ENCODE data around the gene SMAD3.

SMAD3 gene

DNA sequence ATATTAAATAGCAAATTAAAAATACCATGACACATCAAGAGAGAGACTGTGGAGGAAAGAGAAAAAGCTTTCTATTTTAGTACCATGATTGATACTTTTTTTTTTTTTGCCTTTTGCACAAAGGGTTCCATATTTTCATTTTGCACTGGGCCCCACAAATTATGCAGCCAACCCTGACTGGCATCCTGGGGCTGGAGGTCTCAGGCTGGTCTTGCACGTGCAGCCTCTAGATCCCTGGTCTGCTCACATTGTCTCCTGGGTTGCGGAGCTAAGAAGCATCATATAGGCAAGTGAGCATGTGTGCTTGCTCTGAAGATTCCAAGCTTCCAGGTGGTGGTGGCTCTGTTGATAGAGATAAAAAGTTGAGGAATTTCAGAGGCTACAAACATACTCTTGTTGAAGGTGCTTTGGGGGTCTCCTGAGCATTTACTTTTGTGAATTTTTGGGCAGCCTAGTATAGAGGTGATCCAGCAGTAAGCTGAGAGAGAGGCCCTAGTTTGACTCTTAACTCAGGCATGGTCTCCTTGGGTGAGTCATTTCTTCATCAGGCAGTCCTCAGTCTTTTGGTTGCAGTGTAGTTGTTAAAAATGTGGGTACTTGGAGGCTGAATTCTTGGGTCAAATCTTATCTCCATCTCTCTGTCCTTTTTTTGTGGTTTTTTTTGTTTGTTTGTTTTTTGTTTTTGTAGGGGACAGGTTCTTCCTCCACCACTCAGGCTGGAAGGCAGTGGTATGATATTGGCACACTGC lies 31.3 kb downstream of the SMAD3 start:
- no peak for DNase-seq

DNA sequence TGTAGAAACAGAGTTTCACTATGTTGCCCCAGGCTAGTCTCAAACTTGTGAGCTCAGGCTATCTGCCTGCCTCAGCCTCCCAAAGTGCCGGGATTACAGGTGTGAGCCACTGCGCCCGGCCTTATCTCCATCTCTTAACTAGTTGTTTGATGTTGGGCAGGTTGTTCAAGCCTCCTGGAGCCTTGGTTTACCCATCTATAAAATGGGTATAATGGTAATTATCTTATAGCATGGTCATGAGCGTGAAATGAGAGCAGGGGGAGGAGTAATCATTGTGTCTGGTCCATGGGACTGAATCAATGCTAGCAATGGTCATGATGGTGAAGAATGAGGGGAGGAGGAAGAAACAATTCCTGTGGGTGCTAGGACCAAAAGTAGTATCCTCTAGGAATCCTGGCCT lies 32.0 kb downstream of the SMAD3 start:
- DNase-seq: no peak

GRCh38 chr15:67097930-67098740 lies 32.7 kb downstream of the SMAD3 start:
- DNase-seq: no peak

DNA sequence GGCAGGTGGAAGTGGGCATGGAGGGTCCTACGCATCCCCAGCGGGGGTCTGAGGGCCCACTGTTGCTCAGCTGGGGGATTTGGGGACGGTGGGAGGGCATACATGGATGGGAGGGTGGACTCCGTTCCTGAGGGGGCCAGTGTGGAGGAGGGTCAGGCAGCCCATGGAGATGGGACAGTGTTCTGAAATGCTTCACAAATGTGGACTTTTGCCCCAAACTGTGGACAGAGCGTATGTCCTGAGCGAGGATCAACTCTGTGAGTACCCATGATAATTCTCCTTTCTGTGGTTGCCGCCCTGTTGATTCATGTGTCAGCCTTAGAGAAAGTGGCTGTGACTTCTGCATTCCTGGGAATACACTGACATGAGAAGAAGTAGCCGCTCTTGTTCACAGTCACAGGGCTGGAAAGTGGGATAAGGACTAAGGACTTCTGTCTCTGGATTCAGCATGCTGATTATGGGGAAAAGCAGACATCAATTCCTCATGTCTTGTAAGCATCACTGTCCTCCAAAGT lies 33.4 kb downstream of the SMAD3 start:
- no peak for DNase-seq

GRCh38 chr15:67100124-67100791 lies 34.9 kb downstream of the SMAD3 start:
- no peak for DNase-seq

GRCh38 chr15:67100801-67101581 lies 35.6 kb downstream of the SMAD3 start:
- DNase-seq: no peak

- DNase-seq: no peak
Observed at GRCh38 chr15:67101911-67102598, 36.7 kb downstream of the SMAD3 start.

GRCh38 chr15:67102599-67102929 lies 37.2 kb downstream of the SMAD3 start:
- DNase-seq: no peak

- no peak for DNase-seq
Observed at GRCh38 chr15:67103021-67103420, 37.6 kb downstream of the SMAD3 start.

DNA sequence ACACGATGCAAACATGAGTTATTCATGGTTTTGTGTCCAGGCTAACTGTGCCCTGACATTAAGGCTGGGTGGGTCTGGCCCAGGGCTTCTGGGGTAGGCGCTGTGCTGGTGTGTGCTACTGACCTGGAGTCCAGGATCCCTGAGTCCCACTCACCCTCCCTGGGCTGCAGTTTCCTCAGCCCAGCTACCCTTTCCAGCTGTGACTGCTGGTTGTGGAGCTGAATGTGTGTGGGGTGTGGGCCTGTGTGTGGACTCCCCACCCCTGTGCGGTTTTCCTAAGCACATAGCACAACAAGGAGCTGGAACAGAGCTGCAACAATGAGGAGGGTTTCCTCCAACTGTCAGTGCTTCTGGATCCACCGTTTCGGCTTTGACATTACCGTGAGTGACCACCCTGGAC lies 38.0 kb downstream of the SMAD3 start:
- no peak for DNase-seq

DNA sequence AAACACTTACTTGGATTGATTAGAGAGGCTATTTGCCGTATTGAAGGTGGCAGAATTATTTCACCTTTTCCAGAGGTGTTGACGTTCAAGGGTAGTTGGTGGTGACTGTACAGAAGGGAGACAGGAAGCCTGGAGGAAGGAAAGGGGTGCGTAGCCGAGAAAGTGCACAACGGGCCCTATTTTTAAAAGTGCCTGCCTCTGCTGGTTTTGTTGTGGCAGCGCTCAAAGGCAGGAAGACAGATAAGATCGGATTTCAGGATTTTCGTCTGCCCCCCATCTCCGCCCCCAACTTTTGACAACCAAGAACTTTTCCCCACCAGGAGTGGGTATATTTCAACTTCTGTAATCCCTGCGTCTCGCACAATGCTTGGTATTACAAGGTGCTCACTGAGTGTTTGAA lies 38.5 kb downstream of the SMAD3 start:
- DNase-seq: no peak

- DNase-seq: no peak
Observed at GRCh38 chr15:67104510-67104909, 39.1 kb downstream of the SMAD3 start.

DNA sequence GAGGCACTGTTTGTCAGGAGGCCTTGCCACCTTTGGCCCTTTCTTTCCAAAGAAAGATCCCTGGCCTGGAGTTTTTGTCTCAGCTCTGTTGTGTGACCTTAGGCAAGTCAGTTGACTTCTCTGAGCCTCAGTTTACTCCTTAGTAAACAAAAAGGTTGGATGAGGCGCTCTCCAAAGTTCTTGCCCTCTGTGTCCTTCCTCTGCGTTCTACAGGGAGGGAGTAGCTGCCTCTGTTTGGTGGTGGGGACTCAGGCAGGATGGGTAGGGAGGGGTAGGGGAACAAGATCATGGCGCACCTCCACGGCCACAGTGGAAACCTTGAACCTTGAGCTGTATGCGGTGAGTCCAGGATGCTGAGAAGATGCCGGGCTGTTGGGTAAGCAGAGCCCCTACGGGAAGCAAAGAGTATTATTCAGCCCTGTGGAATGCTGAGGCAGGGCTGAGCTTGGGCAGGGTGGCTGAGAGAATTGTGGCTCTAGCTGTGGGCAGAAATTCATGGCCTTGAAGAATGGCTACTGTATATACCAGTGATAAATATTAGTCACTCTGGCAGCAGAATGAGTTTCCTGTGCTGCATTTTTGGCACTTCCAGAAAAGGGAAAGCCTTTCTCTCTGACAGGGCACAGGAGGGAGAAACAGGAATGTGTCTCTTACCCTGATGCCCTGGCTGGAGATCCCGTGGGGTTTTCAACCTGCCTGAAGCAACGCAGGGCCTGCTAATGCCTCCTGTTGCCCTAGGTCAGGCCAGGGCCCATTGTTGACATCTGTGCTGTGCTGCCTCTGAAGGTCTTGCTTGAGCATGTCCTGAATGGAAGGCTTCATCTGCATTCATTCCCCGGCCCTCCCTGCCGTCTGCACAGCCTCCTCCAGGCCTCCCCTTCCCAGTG lies 39.9 kb downstream of the SMAD3 start:
- no peak for DNase-seq

- DNase-seq: no peak
Observed at GRCh38 chr15:67105991-67106763, 40.8 kb downstream of the SMAD3 start.

DNA sequence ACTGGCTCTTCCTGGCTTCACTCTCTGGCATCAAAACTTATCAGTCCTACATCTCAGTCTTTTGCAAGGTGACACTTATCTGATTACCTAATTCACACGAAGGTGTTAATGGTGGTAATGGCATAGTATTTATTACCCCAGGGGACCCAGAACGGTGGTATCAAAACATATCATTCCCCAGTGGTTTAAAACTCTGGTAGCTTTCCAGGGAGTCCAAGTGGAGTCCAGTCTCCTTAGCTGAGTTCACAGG lies 41.3 kb downstream of the SMAD3 start:
- DNase-seq: no peak

DNA sequence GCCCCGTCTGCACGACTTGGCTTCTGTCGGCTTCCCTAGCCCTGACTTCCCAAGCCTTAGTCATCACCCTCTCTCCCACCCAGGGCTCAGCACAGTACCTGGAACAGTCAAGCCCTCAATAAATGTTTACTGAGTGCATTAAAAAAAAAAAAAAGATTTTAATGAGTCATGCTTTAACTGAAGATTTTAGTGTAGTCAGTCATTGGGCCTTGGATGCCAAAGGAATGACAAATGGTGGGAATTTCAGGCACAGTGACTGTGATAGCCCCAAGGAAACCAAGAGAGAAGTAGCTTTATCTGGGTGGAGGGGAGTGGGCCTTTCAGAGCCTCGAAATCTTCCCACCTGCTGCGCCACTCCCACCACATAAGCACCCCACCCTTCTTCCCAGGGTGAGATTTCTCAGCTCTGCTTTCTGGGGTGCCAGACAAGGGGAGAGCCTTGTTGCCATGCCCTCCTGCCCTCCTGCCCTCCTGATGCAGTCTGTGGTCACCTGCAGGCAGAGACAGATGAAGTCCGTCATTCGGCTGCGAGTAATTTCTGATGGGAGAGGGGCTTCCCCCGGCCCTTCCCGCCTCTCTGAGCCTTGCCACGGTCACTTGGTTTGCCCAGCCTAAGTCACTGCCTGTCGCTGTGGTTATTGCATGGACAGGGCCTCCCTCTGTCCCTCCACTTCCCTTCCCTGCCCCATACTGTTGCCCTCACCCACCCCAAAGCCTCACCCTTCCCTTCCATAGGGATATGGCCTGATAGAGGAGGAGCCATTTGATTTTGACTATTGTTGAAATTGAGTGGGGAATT lies 41.8 kb downstream of the SMAD3 start:
- DNase-seq: peak in 4 of 51 donors; percentile 11 to 42 (median 22)

- no peak for DNase-seq
Observed at GRCh38 chr15:67108122-67108961, 42.9 kb downstream of the SMAD3 start.

Measured in hypothalamus (tissue), 51 donors.